ENCODE data around the gene GAP43.
A peak's percentile ranks its signal among the peaks of the same experiment; 100 is the strongest.

Gene GAP43

DNA sequence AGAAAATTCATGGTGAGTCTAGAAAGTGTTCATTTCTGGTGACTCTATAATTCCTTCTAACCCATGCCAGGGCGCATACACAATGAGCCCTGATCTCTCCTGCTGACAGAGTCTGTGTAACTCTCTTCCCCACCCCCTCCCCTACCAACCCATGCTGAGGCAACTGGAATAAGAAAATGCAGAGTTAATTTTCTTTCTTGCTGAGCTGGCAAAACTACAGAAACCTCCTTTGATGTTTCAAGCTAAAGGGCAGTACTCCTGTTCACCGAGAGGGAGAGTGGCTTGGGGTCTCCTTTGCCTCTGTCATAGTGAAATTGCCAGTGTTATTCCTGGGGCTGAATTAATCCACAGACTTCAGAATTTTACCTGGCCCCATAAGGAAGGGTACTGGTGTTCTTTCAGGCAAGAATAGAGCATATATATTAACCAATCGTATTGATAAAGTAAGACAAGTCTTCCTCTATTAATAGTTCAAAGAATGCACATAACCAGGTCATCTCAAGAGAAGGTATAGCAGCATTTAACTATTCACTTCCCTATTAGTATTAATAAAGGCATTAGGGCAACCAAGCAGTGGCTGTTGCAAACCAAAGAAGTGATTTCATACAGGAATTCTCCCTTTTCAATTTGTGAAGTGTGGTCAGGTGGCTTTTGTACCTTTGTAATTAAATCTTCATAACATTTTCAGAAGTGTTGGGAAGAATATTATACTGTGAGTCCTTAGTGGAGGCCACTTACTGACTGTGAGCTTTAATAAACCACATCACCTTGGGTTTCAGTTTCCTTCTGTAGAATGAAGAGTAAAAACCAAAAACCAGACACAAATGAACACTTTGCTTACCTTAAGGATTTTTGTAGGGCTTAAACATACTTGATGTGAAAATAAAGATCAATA lies 4.1 kb downstream of the GAP43 start:
- DNase-seq (ENCODE audit: low spot score) = peak; percentile 31

DNA sequence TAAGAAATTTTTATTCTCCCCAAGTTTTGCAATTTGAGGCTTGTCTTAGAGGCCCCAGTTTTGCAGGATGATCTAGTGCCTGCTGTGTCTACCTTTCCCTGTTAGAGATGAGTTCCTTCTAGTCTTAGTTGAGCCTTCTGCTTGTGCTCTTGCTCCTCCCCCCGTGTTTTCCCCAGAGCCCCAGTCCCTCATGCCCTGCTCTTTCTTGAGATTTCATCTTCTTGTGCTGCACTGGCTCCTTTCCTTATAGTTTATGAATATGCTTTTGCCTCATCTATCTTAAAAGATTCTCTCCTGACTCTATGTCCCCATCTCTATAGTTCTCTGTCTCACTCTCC lies 4.7 kb downstream of the GAP43 start:
- DNase-seq (ENCODE audit: low spot score) = no peak

DNA sequence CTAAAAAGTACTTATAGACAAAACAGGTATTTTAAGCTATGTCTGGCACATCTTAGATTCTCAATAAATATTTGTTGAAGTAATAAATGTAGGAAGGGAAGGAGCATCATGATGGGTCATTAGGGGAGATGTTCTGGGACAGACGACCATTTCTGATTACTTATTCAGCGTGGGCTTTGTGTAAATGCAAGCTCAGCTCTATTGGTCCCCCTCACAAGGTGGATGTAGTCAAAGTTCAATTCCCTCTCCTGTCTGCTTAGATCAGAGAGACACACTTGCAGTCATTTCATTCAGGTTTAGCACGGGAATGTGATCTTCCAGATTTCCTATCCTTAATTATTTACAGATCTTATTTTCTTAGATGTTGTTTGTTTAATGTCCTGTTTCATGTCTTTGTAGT lies 7.5 kb downstream of the GAP43 start:
- DNase-seq (ENCODE audit: low spot score) = no peak

DNA sequence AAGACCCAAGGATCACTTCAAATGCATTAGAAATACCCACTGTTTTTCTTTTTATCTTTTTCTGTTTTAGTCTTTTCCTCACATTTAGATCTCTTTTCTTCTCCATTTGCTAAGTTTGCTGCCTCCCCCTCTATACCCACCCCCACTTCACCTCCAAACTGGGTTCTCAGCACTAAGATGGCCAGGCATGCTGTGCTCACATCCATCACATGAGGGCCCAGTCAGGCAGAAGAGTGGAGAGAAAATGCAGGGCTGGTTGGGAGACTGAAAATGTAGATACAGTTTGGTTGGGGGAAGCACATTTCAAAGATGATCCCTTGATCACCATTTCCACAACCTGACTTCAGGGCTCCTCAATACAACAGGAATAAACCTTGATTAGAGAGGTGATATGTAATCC lies 8.7 kb downstream of the GAP43 start:
- peak; percentile 66 for DNase-seq (ENCODE audit: low spot score)

DNA sequence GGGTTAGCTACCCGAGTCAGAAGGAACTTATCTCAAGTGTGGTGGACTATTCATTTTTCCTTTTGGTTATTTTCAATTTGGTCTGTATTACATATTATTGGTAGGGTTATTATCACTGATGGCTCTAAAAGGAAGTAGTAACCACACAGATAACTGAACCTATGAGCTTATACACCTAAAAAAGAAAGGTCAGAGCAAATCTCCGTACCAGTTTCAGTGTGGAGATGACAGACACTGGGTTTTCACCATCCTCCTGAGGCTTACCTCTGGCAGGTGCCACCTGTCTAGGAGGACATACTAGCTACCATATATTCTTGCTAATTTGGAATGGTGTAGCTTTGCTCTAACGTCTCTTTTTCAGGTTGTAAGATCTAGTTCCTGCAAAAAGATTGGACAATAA lies 10.2 kb downstream of the GAP43 start:
- DNase-seq (ENCODE audit: low spot score) = no peak

DNA sequence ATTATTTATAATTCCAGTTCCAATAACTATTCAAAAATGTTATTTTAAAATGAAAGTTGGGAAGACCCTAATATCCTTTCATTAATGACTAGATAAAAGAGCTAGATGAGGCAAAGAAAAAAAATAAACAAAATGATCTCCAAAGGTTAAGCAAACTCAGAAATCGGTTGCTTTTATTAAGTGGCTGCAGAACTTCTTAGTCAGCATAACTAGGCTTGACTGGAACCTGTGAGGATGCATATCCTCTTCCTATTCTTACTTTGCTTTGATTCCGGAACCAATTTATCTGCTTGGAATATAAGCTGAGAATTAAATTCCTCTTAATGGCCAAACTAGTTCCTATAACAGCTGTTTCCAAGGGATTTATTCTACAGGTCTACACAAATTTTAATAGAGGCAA lies 10.7 kb downstream of the GAP43 start:
- no peak for DNase-seq (ENCODE audit: low spot score)

DNA sequence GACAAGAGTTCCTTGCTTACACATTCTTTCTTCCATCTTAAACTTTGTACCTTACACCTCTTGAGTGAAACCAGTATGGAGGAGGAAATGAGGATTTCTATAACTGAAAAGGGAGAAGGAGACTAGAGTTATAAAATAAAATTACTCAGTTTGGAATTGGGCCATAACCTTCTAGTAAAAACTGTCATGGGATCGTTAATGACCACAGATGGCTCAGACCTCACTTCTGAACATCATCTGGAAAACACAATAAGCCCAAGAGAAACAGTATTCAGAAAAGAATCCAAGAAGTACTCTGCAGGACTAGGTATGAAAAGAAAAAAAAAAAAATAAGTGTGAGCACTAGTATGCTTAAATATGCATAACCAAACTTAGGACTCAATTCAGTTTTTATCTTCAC lies 12.1 kb downstream of the GAP43 start:
- DNase-seq (ENCODE audit: low spot score) = peak; percentile 26

DNA sequence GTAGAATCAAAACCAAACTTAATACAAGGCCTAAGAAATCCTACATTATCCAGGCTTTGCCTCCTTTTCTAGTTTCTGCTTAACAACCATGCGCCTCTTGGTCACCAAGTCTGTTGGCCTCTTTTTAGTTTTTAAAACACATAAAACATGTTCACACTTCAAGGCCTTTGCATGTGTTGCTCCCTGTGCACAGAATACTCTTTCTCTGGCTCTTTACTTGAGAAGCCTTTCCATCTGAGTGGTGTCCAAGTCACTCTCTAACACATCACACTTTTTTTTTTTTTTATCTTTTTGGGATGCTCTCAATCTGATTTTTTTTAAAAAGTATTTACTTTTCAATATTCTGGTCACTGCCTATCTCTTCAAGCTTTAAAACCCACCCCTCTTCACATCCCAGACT lies 14.9 kb downstream of the GAP43 start:
- no peak for DNase-seq (ENCODE audit: low spot score)

DNA sequence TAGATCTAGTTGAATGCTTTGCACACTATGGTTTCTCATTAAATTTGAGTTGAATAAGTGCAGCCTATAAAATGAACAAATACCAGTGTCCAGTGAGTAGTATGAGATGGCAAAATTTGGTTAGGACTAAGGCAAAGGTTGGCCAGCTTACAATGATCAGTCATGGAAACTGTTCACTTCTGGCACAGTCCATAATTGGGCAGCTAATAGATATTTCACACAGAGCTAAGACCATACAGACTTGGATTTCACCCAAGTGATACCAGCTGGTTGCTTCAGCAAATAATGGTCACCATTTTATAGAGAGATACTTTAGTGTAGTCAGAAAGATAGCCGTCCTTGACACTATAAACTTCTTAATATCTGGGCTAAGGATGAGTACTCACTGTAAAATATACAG lies 15.7 kb downstream of the GAP43 start:
- DNase-seq (ENCODE audit: low spot score) = peak; percentile 81

DNA sequence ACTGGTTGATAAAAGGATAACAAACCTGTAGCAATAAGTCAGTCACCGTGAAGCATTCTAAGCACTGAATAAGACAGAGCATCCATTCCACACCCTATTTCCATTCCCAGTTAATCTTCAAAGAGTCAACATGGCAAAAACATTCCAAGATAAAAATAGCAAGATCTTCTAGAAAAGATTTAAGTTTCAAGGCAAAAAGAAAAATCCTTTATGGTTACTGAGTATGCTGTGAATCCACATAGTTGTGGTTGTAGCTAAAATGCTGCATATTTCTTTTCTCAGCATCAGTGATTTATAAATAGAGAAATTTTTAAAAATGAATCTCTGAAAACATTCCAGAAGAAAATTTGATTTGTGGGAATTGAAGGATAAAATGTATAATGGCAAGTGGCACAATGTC lies 21.1 kb downstream of the GAP43 start:
- DNase-seq (ENCODE audit: low spot score) = no peak

DNA sequence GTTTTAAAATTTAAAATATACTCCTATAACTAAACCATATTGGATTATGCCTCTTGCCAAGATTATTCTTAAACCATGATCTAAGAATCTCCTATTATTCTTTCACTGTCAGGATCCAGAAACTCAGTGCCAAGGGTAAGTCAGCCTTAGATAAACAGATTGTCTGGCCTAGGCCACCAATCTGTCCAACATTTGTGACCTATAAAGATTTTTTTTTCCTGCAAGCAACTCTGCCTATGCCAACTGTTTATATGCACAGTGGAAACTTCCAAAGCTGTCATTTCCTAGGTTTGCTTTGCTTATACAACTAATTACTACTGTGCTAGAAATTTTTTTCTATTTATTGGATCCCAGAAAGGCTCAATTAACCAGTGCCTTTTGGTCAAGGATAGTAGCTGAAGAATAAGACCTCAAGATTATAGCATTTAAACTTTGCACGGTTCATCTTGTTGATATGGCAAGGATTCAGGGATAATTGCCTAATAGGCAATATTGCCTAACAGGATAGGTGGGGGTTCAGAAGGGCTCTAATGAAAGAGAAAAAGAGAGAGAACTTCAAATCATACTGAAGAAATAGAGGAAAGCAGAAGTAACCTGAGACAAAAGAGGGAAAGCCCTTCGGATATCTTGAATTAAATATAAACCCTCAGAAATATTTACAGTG lies 22.8 kb downstream of the GAP43 start:
- DNase-seq (ENCODE audit: low spot score) = peak; percentile 98

DNA sequence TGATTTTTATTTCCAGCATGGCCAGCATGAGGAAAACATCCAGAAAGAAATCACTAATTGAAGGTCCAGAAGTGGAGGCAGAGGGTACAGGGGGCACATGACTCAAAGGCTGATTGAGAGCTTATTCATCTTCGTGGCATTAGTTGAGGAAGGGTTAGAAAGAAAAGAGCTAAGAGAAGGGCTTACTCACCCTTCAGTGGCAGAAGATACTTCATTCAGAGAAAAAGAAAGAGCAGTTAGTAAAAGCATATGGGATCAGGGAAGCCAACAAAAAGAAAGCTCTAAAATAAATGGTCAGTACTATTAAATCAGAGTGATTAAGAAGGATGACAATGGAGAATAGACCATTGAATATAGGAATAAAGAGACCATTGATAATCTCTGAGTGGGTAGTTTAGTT lies 25.2 kb downstream of the GAP43 start:
- no peak for DNase-seq (ENCODE audit: low spot score)

DNA sequence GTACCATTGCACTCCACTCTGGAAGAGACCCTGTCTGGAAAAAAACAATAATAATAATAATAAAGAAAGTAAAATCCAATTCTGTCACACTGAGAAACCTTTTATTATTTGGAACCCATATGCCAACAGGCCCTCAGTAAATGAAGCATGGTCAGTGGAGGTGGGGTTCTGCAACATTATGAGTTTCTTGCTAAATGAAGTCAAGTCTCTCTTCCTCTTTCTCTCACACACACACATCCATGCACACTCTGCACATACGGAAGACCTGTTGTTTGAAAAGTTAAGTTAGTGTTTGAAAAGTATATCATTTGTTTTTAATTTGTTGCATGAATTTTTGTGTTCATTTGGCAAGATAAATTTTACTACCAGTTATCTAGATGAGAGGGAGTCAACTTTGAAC lies 27.8 kb downstream of the GAP43 start:
- DNase-seq (ENCODE audit: low spot score) = no peak

DNA sequence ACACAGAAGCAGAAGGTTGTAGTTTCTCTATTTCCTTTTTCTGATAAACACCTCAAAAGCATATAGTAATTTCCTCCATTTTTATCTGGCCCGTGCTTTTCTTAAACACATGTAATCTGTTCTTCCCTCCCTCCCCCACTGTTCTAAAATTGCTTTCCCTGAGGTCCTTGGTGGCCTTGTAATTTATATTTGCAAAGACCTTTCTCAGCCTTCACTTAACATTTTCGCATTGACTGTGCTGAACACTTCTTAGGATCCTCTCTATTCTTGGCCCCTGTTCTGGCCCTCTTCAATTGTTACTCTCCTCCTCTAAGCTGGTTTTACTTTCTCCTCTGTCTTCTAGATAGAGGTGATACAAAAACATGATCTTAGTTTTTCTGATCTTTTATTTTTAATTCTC lies 28.3 kb downstream of the GAP43 start:
- no peak for DNase-seq (ENCODE audit: low spot score)

DNA sequence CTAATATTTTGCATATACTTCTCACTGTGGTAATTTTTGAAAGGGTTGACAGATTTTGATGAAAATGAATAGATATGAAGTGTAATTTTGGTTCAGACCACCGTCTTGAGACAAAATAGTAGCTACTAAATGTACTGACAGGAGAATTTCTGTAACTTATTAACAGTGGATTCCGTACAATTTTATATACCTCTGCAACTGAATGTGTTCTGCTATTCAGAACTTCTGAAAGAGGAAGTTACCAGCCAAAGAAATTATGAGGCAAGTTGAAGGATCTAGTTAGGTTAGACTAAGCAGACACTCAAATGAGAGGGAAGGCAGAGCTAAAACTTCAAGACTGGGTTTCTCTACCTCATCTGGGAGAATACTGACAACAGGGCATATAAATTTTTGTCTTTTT lies 29.4 kb downstream of the GAP43 start:
- DNase-seq (ENCODE audit: low spot score) = no peak

DNA sequence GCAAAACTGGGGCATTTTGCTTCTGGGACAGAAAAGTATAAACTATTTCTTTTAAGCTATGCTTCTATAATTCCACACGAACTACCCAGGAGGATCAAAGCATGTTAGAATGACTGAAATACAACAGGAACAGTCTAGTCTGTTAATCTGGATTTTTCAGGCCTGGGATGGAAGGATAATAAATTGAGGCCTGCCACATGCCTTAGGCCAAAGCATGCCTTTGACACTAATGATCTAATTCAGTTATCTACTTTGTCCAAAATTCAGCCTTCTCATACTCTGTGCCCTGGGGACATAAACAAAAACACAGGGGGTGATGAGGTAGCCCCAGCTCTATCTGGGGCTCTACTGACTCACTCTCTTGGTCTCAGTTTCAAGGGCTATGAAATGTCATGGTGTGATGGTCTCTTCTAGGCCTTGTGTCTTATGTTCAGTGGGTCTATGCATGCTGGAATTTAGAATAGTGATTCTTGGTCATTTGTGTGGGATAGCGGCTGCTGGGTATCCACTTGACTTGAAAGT lies 32.5 kb downstream of the GAP43 start:
- no peak for DNase-seq (ENCODE audit: low spot score)

DNA sequence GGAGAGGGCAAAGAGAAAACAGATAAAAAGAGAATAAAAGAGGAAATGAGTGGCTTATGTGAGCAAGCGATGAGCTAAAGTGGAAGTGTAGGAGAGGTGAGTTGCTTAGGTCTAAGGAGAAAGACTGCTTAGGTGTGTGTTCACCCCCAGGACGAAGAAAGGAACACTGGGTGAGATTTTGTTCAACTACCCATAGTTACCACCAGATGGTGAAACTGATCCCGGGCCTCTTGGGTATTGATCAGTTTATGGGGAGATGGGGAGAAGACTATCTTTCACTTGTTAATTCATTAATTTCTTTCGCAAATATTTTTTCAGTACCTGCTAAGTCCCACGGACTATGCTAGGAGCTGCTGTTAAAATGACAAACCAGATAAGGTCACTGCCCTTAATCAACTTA lies 33.9 kb downstream of the GAP43 start:
- DNase-seq (ENCODE audit: low spot score) = no peak

DNA sequence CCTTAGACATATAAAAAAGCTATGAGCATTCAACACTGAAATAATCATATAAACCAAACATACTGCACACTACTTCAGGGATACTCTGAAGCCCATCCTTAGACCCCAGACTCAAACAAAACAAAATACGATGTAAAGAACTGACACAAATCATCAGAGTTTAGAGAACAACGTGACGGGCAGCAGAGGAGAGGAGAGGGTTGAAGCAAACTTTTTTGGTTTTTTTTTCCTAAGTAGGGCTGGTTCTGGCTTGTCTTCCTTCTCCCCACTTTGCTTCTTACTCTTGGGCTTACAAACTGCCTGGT lies 34.7 kb downstream of the GAP43 start:
- DNase-seq (ENCODE audit: low spot score) = no peak

DNA sequence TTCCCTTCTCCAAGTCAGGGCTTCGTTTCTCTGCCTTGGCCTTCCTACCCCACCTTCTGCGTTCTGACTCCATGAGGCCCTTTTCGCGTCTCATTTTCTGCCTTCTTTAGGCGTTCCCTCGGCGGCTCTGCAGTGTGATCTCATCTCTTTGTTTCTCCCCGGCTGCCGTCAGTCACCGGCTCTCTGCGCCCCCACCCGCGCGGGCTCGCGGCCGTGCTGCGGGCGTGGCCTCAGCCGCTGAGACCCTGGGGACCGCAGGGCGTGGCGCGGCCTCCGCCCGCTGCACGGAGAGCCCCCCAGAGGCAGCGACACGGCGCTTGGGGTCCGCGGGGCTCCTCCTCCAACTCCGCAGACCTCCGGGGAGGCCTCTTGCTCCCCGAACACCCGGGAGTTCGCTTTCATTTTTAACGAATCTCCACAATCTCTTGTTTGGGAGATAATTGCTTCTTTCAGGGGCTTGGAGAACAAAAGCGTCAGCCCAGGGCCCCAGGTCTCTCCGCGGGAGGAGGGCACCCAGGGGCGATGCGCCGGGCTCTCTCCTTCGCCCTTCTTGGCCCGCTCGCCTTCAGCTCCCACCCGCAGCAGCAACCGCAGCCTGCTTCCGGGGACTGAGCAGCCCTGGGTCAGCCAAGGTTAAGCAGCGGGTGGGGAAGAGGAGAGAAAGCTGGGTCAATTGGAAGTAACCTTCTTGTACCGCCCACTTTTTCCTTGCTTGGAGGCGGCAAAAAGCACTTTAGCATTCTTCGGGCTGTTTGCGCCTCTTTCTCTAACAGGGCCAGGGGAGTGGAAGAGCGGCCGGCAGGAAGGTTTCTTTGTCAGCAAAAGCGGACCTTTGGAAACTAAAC lies 35.2 kb downstream of the GAP43 start:
- peak; percentile 65 for DNase-seq (ENCODE audit: low spot score)

DNA sequence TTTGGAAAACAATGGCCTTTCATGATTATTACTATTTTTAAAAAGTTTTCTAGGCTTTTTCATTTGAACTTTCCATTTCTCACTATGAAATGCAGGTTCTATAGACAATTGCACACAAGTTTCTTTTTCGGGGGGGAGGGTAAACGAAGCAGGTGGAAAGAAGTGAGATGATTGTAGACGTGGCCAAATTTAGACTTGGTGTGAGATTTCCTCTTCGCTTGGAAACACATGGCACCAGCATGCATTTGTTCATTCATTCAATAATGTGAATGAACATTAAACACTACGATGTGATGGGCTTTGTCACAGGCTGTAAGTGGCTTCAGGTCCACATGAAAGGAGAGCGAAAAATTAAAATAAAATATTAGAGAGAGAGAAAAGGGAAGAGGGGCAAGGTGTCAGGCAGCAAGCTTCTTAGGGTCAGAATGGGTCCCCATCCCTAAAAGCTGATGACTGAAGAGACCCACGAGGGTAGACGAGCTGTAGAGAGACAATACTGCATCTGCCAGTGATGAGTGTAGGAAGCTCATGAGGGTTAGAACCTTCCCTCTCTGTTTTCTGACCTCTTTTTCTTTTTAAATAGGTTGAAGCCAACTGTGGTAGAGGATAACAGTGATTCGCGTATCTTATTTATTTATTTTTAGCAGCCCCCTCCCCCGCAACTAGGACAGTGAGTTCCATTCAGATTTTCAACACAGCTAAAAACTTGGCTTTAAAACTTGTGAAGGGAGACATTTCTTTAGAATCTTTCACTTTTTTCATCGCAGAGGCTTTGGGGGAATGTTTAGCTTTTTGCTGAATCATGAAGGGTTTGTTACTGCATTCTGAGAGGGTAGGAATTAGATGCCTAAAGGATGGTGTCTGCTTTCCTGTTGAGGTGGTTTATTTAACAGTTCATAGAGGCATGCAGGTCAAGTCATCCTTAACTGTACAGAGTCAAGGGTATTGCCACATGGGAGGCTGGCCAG lies 36.2 kb downstream of the GAP43 start:
- DNase-seq (ENCODE audit: low spot score) = no peak

DNA sequence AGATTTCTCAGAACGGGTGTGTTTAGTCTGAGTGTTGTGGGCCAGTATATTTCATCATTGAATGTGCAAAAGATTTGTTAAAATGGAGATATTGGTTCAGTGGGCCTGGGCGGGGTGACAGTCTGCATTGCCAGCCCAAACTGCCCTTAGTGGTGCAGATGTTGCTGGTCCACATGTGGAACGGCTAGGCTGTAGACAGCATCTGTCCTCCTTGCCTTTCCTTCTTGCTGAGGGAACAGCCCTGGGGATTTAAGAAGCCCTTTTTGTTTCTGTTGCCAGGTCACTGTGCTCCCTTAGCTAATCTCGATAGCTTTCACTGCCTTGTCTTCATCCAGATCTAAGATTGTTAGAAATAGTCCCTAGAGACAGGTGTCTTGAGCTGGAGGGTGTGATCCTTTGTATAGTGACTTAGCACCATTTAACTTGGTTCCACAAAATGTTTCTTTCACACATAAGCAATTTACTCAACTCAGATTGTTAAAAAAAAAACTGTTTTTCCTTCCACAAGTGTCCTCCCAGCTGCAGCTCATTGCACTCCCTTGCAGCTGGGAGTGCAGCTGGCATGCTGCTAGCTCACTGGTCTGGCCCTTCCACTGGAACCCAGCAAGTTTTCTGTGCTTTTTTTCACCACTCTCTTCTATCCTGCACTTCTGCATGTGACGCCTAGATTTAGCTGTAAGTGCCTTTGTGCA lies 37.5 kb downstream of the GAP43 start:
- DNase-seq (ENCODE audit: low spot score) = no peak
